Measurements from ENCODE around the gene CLEC17A. TPM values are rescaled to one million over a fixed set of nuclear protein-coding genes. Genes with fewer than 3 reads are reported as not detected.

Gene CLEC17A
- total and polyA plus RNA-seq, 2 of the 13 experiments (the other 11 are each of a cell fraction or from before 2014, with no cell fraction given): not detected

DNA sequence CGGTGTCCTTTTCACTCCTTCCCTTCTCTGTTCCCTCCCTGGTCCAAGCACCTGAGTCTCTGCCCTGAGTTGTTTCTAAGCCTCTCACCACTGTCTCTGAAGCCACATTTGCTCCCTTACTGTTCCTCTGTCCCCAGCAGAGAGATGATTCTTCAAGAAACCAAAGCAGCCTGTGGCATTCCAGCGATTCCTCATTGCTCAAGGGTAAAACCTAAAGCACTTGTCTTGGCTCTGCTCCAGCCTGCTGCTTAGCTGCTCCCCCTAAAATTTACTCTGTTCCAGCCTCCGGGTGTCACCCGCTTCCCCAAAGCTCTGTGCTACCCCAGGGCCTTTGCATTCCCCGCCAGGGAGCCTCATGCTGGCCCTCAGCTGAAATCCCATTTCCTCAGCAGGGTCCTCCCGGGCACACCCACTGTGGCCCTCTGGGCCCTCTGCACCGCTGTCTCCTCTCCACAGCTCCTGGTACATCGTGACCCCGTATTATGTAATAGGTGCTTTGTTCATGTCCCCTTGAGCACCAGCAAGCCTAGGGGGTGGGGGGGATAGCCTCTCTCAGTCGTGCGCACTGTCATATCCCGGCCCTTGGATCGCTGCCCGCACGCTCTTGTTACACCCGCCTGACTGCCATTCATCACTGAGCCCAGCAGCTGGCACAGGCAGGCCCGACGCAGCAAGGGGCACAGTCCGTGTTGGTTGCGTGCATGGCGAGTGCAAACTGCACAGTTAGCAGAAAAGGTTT, 37.7 kb upstream of the CLEC17A start:
- Histone ChIP-seq H2AFZ (ENCODE audit: low read length) (no peak overlapping the region), H3K4me2 (ENCODE audit: low read depth, low read length) (no peak overlapping the region), H3K36me3 (replicated peaks in 1 of 2; ENCODE audit: control insufficient read depth in 1 of 2, insufficient read depth in 2 of 2, low read length in 2 of 2) (peaks cover 2 to 14% of the 10 kb centered on the region in 2 experiments; a peak in 2 of 5 replicates), H3K79me2 (ENCODE audit: insufficient read depth, low read length) (peaks cover 33% of the 10 kb centered on the region), H3K9me3 (ENCODE audit: low read length) (no peaks in the 10 kb centered on the region), H4K20me1 (ENCODE audit: insufficient read depth, low read length) (0 out of 2 replicates have a peak, but pooled peaks cover 5% of the 10 kb centered on the region), H3K9ac (ENCODE audit: insufficient read depth, low read depth, low read length) (no peak overlapping the region), H3K4me1 (ENCODE audit: insufficient read depth, low read length) (peaks cover 2% of the 10 kb centered on the region; the same call in 1 of the 2 replicates), H3K27ac (ENCODE audit: extremely low read length, insufficient read depth, low read length) (no peak overlapping the region), H3K27me3 (ENCODE audit: control insufficient read depth in 1 of 2, insufficient read depth in 2 of 2, low read length in 2 of 2) (no peaks in the 10 kb centered on the region; a peak in 1 of 5 replicates), H3K4me3 (replicated peaks in 1 of 3; ENCODE audit: insufficient read depth in 1 of 3, low read depth in 2 of 3, low read length in 3 of 3) (no peak overlapping the region)
- CTCF ChIA-PET (ENCODE audit: low intra/inter-chr PET ratio, low total read pairs): no interaction called here
- ATAC-seq: no peak
- POLR2A ChIA-PET: no interaction called here
- intact Hi-C loops (cut with micrococcal nuclease; ENCODE audit: unreplicated experiment) (no loop called here), in situ Hi-C loops (cut with HindIII; ENCODE audit: extremely low pct_ligation_motif_present, low pct_unique_long_range_greater_than_20kb) (loop anchor here (5.0 kb wide), 1 partner anchor 43 kb away; no protein-coding TSS in a partner anchor)
- no peak for FAIRE-seq
- TF ChIP-seq ZNF724P (CRISPR knock-in tag; IDR thresholded peaks at IDR 0.05; ENCODE audit: borderline replicate concordance): no peak
- no peak for TF ChIP-seq ZNF660 (CRISPR knock-in tag; IDR thresholded peaks at IDR 0.05; ENCODE audit: borderline replicate concordance, low read depth)
- TF ChIP-seq KMT2B (CRISPR knock-in tag; IDR thresholded peaks at IDR 0.05): no peak
- TF ChIP-seq ISL2 (CRISPR knock-in tag; IDR thresholded peaks at IDR 0.05): no peak
- TF ChIP-seq MAFK (conservative IDR thresholded peaks at IDR 0.05 in 1 of 2, IDR thresholded peaks at IDR 0.05 in 1 of 2; ENCODE audit: low read length in 2 of 2): peak; percentile 36 to 38; a peak in 3 of 4 replicates
- no peak for TF ChIP-seq HHEX (CRISPR knock-in tag; IDR thresholded peaks at IDR 0.05)
- DNase-seq (ENCODE audit: low spot score): no peak
- BruUV-seq (replicated peaks): no TSS peak
- WGBS (ENCODE audit: low lambda C conversion rate): 92% methylated on average over 21 of the region's 21 CpGs

DNA sequence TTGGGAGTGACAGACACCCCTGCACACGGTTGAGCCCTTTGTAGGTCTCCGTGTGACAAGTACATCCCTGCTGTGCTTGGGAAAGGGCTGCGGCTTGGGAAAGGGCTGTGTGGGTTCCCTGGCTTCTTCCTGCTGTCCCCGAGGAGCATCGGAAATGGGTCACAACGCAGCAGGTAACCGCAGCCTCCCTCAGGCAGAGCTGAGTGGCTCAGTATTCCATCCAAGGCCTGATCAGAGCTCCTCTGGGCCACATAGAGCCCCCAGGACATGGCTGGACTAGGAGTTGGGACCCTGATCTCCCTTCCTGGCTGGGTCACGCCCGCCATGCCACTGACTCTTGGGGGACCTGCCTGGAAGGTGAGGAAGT, 37.2 kb upstream of the CLEC17A start:
- no peaks in the 10 kb centered on the region for H3K27me3 ChIP-seq (ENCODE audit: control insufficient read depth in 1 of 2, insufficient read depth in 2 of 2, low read length in 2 of 2)
- H3K9me3 ChIP-seq (ENCODE audit: low read length): no peaks in the 10 kb centered on the region
- DNase-seq (ENCODE audit: low spot score) (no peak), ATAC-seq (no peak), FAIRE-seq (no peak)
- peaks cover 31% of the 10 kb centered on the region for H3K79me2 ChIP-seq (ENCODE audit: insufficient read depth, low read length)
- no peak overlapping the region for H3K4me3 ChIP-seq (replicated peaks in 1 of 3; ENCODE audit: insufficient read depth in 1 of 3, low read depth in 2 of 3, low read length in 3 of 3)
- no TSS peak for BruUV-seq (replicated peaks)
- in situ Hi-C loops (cut with HindIII; ENCODE audit: extremely low pct_ligation_motif_present, low pct_unique_long_range_greater_than_20kb) (loop anchor here (5.0 kb wide), 1 partner anchor 43 kb away; no protein-coding TSS in a partner anchor), intact Hi-C loops (cut with micrococcal nuclease; ENCODE audit: unreplicated experiment) (no loop called here)
- no peak overlapping the region for H2AFZ ChIP-seq (ENCODE audit: low read length)
- H3K9ac ChIP-seq (ENCODE audit: insufficient read depth, low read depth, low read length): no peak overlapping the region
- no peak overlapping the region for H3K27ac ChIP-seq (ENCODE audit: extremely low read length, insufficient read depth, low read length)
- ChIA-PET POLR2A (no interaction called here), CTCF (ENCODE audit: low intra/inter-chr PET ratio, low total read pairs) (no interaction called here)
- peaks cover 8% of the 10 kb centered on the region for H3K4me1 ChIP-seq (ENCODE audit: insufficient read depth, low read length)
- H3K36me3 ChIP-seq (replicated peaks in 1 of 2; ENCODE audit: control insufficient read depth in 1 of 2, insufficient read depth in 2 of 2, low read length in 2 of 2): peaks cover 2 to 14% of the 10 kb centered on the region in 2 experiments; a peak in 2 of 5 replicates
- H4K20me1 ChIP-seq (ENCODE audit: insufficient read depth, low read length): 0 out of 2 replicates have a peak, but pooled peaks cover 5% of the 10 kb centered on the region
- WGBS (ENCODE audit: low lambda C conversion rate): 100% methylated on average over 7 of the region's 9 CpGs
- no peak overlapping the region for H3K4me2 ChIP-seq (ENCODE audit: low read depth, low read length)
- TF ChIP-seq, protein P1, sequence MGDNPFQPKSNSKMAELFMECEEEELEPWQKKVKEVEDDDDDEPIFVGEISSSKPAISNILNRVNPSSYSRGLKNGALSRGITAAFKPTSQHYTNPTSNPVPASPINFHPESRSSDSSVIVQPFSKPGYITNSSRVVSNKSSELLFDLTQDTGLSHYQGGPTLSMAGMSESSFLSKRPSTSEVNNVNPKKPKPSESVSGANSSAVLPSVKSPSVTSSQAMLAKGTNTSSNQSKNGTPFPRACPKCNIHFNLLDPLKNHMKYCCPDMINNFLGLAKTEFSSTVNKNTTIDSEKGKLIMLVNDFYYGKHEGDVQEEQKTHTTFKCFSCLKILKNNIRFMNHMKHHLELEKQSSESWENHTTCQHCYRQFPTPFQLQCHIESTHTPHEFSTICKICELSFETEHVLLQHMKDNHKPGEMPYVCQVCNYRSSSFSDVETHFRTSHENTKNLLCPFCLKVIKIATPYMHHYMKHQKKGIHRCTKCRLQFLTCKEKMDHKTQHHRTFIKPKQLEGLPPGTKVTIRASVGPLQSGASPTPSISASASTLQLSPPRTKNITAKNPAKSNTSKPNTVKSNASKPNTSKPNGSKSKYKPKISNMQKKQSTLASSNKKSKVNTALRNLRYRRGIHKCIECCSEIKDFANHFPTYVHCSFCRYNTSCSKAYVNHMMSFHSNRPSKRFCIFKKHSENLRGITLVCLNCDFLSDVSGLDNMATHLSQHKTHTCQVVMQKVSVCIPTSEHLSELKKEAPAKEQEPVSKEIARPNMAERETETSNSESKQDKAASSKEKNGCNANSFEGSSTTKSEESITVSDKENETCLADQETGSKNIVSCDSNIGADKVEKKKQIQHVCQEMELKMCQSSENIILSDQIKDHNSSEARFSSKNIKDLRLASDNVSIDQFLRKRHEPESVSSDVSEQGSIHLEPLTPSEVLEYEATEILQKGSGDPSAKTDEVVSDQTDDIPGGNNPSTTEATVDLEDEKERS (CRISPR knock-in tag; IDR thresholded peaks at IDR 0.05): no peak
- TF ChIP-seq, protein P2, sequence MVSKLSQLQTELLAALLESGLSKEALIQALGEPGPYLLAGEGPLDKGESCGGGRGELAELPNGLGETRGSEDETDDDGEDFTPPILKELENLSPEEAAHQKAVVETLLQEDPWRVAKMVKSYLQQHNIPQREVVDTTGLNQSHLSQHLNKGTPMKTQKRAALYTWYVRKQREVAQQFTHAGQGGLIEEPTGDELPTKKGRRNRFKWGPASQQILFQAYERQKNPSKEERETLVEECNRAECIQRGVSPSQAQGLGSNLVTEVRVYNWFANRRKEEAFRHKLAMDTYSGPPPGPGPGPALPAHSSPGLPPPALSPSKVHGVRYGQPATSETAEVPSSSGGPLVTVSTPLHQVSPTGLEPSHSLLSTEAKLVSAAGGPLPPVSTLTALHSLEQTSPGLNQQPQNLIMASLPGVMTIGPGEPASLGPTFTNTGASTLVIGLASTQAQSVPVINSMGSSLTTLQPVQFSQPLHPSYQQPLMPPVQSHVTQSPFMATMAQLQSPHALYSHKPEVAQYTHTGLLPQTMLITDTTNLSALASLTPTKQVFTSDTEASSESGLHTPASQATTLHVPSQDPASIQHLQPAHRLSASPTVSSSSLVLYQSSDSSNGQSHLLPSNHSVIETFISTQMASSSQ (IDR thresholded peaks at IDR 0.05; ENCODE audit: low read depth): no peak
- TF ChIP-seq, protein P2 (CRISPR knock-in tag; IDR thresholded peaks at IDR 0.05; ENCODE audit: borderline replicate concordance): no peak
- no peak for TF ChIP-seq ZNF253 (CRISPR knock-in tag; IDR thresholded peaks at IDR 0.05; ENCODE audit: borderline replicate concordance)
